AG10803 (cell line): Measurements from ENCODE around the gene PLA2G2C.
A peak's percentile ranks its signal among the peaks of the same experiment; 100 is the strongest.

Experiments
- DNase-seq: peaks from one replicate; pipeline ENCODE4 v3.0.0; 2010; ENCODE audit warnings: low read depth
- H3K4me3 ChIP-seq: 2 replicates; pipeline ENCODE4 v1.5.1; 2011; ENCODE audit warnings: mild to moderate bottlenecking, low read length, control low read depth
- TF ChIP-seq, protein P1 (sequence below): conservative IDR thresholded peaks from 2 replicates; pipeline ENCODE4 v1.5.1; 2011; ENCODE audit warnings: mild to moderate bottlenecking, low read length, control low read depth, inconsistent platforms

The PLA2G2C gene

GRCh38 chr1:20153000-20153418 lies 33.3 kb downstream of the PLA2G2C start:
- H3K4me3 ChIP-seq, result no peak overlapping the region
- DNase-seq, result peak; percentile 63
- TF ChIP-seq, protein P1, sequence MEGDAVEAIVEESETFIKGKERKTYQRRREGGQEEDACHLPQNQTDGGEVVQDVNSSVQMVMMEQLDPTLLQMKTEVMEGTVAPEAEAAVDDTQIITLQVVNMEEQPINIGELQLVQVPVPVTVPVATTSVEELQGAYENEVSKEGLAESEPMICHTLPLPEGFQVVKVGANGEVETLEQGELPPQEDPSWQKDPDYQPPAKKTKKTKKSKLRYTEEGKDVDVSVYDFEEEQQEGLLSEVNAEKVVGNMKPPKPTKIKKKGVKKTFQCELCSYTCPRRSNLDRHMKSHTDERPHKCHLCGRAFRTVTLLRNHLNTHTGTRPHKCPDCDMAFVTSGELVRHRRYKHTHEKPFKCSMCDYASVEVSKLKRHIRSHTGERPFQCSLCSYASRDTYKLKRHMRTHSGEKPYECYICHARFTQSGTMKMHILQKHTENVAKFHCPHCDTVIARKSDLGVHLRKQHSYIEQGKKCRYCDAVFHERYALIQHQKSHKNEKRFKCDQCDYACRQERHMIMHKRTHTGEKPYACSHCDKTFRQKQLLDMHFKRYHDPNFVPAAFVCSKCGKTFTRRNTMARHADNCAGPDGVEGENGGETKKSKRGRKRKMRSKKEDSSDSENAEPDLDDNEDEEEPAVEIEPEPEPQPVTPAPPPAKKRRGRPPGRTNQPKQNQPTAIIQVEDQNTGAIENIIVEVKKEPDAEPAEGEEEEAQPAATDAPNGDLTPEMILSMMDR, result no peak

GRCh38 chr1:20152599-20152930 lies 33.8 kb downstream of the PLA2G2C start:
- TF ChIP-seq, protein P1, result no peak
- H3K4me3 ChIP-seq, result no peak overlapping the region

GRCh38 chr1:20151906-20152598 lies 34.3 kb downstream of the PLA2G2C start:
- peak; percentile 71 for DNase-seq
- peak overlapping the region; percentile 56 for H3K4me3 ChIP-seq
- TF ChIP-seq, protein P1, result peak; percentile 84

More at GRCh38 chr1:20152599-20152930, 33.8 kb downstream of the PLA2G2C start:
- DNase-seq, result no peak

GRCh38 chr1:20150969-20151368 lies 35.3 kb downstream of the PLA2G2C start:
- TF ChIP-seq, protein P1, result no peak
- DNase-seq, result no peak
- H3K4me3 ChIP-seq, result no peak overlapping the region

- TF ChIP-seq, protein P1, result no peak
- DNase-seq, result no peak
Observed at GRCh38 chr1:20150326-20150705, 36.0 kb downstream of the PLA2G2C start.

DNA sequence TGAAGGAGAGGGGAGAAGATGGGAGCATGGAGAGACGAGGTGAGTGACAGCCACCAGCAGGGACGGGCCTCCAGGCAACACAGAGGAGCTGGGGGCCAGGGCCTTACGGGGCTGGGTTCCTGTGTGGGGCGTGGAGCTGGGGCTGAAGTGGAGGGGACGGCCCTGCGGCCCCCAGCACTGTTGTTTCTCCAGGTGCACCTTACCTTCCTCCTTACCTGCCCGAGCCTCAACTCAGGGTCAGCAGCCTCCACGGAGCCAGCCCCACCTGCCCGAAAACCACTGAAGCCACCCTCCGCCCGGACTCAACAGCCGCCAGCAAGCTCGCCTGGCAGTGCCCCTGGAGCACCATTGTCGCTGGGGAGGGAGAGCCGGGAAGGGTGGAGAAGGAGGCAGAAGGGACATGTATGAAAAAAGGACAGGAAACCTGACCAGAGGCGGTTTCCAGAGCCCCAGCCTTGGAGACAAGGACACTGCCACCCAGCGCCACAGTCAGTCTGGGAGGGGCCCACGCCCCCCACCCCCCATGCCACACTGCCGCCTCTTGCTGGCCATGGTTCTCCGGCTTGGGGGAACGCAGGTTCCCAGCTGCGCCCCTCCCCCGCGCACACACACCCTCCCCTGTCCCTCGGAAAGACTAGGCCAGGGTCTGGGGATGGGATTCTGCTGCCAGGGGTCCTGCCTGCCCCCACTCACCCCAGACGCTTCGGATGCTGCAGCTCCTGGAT lies 36.6 kb downstream of the PLA2G2C start:
- DNase-seq, result no peak
- no peak overlapping the region for H3K4me3 ChIP-seq
- TF ChIP-seq, protein P1, result no peak

More at GRCh38 chr1:20150326-20150705, 36.0 kb downstream of the PLA2G2C start:
- no peak overlapping the region for H3K4me3 ChIP-seq
